HG03439 (cell line): ENCODE results near the gene DIS3L2.
"Not testable (repeated sequence)": the region's sequence is repeated elsewhere in the genome, so short reads cannot be mapped to it uniquely, and the experiment has no call there.

Experiments used
- ATAC-seq: cut with Tn5 transposase; IDR thresholded peaks from one replicate; pipeline ENCODE4 v1.9.1; 2021; ENCODE audit warnings: mild to moderate bottlenecking, moderate library complexity; ENCODE audit not compliant: unreplicated experiment

The DIS3L2 gene

GRCh38 chr2:231928901-231929725, 32.4 kb upstream of the DIS3L2 start:
- no peak for ATAC-seq

- no peak for ATAC-seq
Measured at GRCh38 chr2:231929961-231930592, 31.4 kb upstream of the DIS3L2 start.

- ATAC-seq, result no peak
Measured at GRCh38 chr2:231930593-231931281, 30.8 kb upstream of the DIS3L2 start.

GRCh38 chr2:231931481-231931915, 30.0 kb upstream of the DIS3L2 start:
- no peak for ATAC-seq

GRCh38 chr2:231932711-231932970, 28.9 kb upstream of the DIS3L2 start:
- ATAC-seq, result no peak

- ATAC-seq, result no peak
Measured at GRCh38 chr2:231932985-231933915, 28.3 kb upstream of the DIS3L2 start.

GRCh38 chr2:231933916-231934401, 27.6 kb upstream of the DIS3L2 start:
- no peak for ATAC-seq

GRCh38 chr2:231934441-231935206, 26.9 kb upstream of the DIS3L2 start:
- no peak for ATAC-seq

GRCh38 chr2:231935207-231935524, 26.3 kb upstream of the DIS3L2 start:
- no peak for ATAC-seq

- ATAC-seq, result no peak
Measured at GRCh38 chr2:231935815-231936214, 25.7 kb upstream of the DIS3L2 start.

GRCh38 chr2:231936491-231936890, 25.0 kb upstream of the DIS3L2 start:
- ATAC-seq, result no peak

GRCh38 chr2:231937057-231937456, 24.5 kb upstream of the DIS3L2 start:
- ATAC-seq, result no peak

- no peak for ATAC-seq
Measured at GRCh38 chr2:231939022-231939421, 22.5 kb upstream of the DIS3L2 start.

GRCh38 chr2:231940795-231941194, 20.7 kb upstream of the DIS3L2 start:
- ATAC-seq, result no peak

- no peak for ATAC-seq
Measured at GRCh38 chr2:231941673-231942072, 19.8 kb upstream of the DIS3L2 start.

- no peak for ATAC-seq
Measured at GRCh38 chr2:231942180-231942579, 19.3 kb upstream of the DIS3L2 start.

- ATAC-seq, result no peak
Measured at GRCh38 chr2:231946241-231946814, 15.2 kb upstream of the DIS3L2 start.

GRCh38 chr2:231947112-231947511, 14.4 kb upstream of the DIS3L2 start:
- ATAC-seq, result not testable (repeated sequence)

- no peak for ATAC-seq
Measured at GRCh38 chr2:231947694-231948093, 13.8 kb upstream of the DIS3L2 start.
